ENCODE results near the gene NMNAT3. TPM values are rescaled to one million over a fixed set of nuclear protein-coding genes. Genes with fewer than 3 reads are reported as not detected.
A peak's percentile ranks its signal among the peaks of the same experiment; 100 is the strongest.

Gene NMNAT3
- total and polyA plus RNA-seq, 4 donors: 1.9 to 19.7 (median 2.9) TPM

DNA sequence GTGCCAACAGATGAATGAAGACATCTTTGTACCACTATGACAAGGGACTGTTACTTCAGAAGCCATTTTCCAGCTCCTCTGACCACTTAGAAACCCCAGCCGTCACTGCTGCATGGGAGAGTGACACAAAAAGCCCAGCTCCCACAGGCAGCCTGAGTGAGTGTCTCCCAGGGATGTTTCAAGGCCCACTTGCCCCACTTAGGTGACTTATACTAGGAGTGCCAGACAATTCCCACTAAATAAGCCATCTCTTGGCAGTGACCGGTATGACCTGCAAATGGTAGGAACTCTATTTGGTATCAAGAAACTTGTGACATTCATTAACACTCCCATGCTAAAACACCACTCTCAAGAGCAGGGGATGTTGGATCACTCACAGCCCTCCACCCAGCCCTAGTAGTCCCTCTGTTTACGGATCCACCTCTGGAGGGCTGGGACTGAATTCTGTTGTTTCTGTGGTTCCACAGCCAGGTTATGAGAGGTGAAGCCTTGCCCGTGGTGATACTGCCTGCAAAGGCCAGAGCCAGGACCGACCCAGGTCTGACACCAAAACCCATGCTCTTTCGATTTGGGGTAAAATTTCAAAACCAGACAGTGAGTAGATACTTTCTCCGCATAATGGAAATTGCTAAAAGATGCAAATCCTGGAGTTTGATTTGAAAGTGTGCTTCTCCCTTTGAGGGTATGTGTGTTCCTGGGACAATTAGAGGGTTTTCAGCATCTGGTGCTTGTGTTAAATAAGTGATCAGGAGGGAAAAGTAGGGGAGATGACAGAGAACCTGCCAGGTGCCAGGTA lies 152.7 kb downstream of the NMNAT3 start:
- peak; percentile 12 for DNase-seq (ENCODE audit: low spot score)
- H3K27ac ChIP-seq (ENCODE audit: low read depth in 1 of 2, low read length in 2 of 2): no peak overlapping the region

DNA sequence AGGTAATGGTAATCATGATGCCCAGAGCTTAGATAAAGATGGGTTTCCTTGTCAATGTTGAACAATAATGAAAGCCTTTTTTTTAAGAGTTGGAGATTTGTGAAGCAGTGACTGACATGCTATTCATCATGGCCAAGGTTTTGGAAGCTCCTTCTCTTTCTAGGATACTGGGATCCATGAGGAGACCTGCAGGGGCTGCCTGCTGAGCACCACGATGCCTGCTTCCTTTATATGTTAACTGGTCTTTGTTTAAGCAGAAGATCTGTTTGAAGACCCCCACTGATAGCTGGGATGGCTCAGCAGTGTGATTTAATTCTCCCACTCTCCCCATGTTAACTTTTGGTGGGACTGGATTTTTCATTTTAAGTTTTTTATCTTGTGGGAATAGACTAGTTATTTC lies 154.1 kb downstream of the NMNAT3 start:
- Histone ChIP-seq H3K36me3 (ENCODE audit: control insufficient read depth in 4 of 4, insufficient read depth in 3 of 4, low read depth in 1 of 4, low read length in 3 of 4) (peaks cover 0 to 2% (median 0%) of the 10 kb centered on the region in 4 donors), H3K27ac (ENCODE audit: low read depth in 1 of 2, low read length in 2 of 2) (no peak overlapping the region), H3K4me1 (ENCODE audit: control insufficient read depth in 4 of 4, insufficient read depth in 4 of 4, low read length in 3 of 4) (no peaks in the 10 kb centered on the region), H3K9ac (ENCODE audit: low read depth in 1 of 2, low read length in 2 of 2) (no peak overlapping the region), H3K9me3 (ENCODE audit: control insufficient read depth in 4 of 4, low read length in 3 of 4) (no peaks in the 10 kb centered on the region), H3K4me3 (ENCODE audit: low read depth in 1 of 3, low read length in 3 of 3) (no peak overlapping the region), H3K27me3 (ENCODE audit: control insufficient read depth in 4 of 4, insufficient read depth in 4 of 4, low read length in 3 of 4) (no peaks in the 10 kb centered on the region)
- WGBS: 83% methylated on average over 1 of the region's 1 CpG
- no peak for TF ChIP-seq SP1 (IDR thresholded peaks at IDR 0.05)
- no peak for TF ChIP-seq GABPA (IDR thresholded peaks at IDR 0.05 in 1 of 2, conservative IDR thresholded peaks at IDR 0.05 in 1 of 2)
- TF ChIP-seq FOXA1 (IDR thresholded peaks at IDR 0.05): no peak
- TF ChIP-seq, protein P1, sequence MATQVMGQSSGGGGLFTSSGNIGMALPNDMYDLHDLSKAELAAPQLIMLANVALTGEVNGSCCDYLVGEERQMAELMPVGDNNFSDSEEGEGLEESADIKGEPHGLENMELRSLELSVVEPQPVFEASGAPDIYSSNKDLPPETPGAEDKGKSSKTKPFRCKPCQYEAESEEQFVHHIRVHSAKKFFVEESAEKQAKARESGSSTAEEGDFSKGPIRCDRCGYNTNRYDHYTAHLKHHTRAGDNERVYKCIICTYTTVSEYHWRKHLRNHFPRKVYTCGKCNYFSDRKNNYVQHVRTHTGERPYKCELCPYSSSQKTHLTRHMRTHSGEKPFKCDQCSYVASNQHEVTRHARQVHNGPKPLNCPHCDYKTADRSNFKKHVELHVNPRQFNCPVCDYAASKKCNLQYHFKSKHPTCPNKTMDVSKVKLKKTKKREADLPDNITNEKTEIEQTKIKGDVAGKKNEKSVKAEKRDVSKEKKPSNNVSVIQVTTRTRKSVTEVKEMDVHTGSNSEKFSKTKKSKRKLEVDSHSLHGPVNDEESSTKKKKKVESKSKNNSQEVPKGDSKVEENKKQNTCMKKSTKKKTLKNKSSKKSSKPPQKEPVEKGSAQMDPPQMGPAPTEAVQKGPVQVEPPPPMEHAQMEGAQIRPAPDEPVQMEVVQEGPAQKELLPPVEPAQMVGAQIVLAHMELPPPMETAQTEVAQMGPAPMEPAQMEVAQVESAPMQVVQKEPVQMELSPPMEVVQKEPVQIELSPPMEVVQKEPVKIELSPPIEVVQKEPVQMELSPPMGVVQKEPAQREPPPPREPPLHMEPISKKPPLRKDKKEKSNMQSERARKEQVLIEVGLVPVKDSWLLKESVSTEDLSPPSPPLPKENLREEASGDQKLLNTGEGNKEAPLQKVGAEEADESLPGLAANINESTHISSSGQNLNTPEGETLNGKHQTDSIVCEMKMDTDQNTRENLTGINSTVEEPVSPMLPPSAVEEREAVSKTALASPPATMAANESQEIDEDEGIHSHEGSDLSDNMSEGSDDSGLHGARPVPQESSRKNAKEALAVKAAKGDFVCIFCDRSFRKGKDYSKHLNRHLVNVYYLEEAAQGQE (IDR thresholded peaks at IDR 0.05): no peak
- no peak for TF ChIP-seq FOXA2 (IDR thresholded peaks at IDR 0.05)
- no peak for TF ChIP-seq RXRA (IDR thresholded peaks at IDR 0.05)
- no peak for TF ChIP-seq JUND (IDR thresholded peaks at IDR 0.05)
- no peak for TF ChIP-seq RAD21 (IDR thresholded peaks at IDR 0.05)
- TF ChIP-seq, protein P2, sequence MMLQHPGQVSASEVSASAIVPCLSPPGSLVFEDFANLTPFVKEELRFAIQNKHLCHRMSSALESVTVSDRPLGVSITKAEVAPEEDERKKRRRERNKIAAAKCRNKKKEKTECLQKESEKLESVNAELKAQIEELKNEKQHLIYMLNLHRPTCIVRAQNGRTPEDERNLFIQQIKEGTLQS (IDR thresholded peaks at IDR 0.05): no peak
- TF ChIP-seq HNF4G (IDR thresholded peaks at IDR 0.05): no peak
- TF ChIP-seq, protein P3, sequence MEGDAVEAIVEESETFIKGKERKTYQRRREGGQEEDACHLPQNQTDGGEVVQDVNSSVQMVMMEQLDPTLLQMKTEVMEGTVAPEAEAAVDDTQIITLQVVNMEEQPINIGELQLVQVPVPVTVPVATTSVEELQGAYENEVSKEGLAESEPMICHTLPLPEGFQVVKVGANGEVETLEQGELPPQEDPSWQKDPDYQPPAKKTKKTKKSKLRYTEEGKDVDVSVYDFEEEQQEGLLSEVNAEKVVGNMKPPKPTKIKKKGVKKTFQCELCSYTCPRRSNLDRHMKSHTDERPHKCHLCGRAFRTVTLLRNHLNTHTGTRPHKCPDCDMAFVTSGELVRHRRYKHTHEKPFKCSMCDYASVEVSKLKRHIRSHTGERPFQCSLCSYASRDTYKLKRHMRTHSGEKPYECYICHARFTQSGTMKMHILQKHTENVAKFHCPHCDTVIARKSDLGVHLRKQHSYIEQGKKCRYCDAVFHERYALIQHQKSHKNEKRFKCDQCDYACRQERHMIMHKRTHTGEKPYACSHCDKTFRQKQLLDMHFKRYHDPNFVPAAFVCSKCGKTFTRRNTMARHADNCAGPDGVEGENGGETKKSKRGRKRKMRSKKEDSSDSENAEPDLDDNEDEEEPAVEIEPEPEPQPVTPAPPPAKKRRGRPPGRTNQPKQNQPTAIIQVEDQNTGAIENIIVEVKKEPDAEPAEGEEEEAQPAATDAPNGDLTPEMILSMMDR (IDR thresholded peaks at IDR 0.05; ENCODE audit: low read depth, low read length, missing input control): no peak
- no peak for TF ChIP-seq HNF4A (conservative IDR thresholded peaks at IDR 0.05)
- TF ChIP-seq, protein P4, sequence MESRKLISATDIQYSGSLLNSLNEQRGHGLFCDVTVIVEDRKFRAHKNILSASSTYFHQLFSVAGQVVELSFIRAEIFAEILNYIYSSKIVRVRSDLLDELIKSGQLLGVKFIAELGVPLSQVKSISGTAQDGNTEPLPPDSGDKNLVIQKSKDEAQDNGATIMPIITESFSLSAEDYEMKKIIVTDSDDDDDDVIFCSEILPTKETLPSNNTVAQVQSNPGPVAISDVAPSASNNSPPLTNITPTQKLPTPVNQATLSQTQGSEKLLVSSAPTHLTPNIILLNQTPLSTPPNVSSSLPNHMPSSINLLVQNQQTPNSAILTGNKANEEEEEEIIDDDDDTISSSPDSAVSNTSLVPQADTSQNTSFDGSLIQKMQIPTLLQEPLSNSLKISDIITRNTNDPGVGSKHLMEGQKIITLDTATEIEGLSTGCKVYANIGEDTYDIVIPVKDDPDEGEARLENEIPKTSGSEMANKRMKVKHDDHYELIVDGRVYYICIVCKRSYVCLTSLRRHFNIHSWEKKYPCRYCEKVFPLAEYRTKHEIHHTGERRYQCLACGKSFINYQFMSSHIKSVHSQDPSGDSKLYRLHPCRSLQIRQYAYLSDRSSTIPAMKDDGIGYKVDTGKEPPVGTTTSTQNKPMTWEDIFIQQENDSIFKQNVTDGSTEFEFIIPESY (IDR thresholded peaks at IDR 0.05): no peak
- no peak for TF ChIP-seq NR2F2 (IDR thresholded peaks at IDR 0.05)
- no peak for TF ChIP-seq YY1 (IDR thresholded peaks at IDR 0.05)
- TF ChIP-seq, protein P5, sequence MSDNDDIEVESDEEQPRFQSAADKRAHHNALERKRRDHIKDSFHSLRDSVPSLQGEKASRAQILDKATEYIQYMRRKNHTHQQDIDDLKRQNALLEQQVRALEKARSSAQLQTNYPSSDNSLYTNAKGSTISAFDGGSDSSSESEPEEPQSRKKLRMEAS (IDR thresholded peaks at IDR 0.05): no peak
- DNase-seq (ENCODE audit: low spot score): no peak

More for the DNA sequence above, 152.7 kb downstream of the NMNAT3 start:
- Histone ChIP-seq H3K4me3 (ENCODE audit: low read depth in 1 of 3, low read length in 3 of 3) (no peak overlapping the region), H3K27me3 (ENCODE audit: control insufficient read depth in 4 of 4, insufficient read depth in 4 of 4, low read length in 3 of 4) (no peaks in the 10 kb centered on the region), H3K36me3 (ENCODE audit: control insufficient read depth in 4 of 4, insufficient read depth in 3 of 4, low read depth in 1 of 4, low read length in 3 of 4) (peaks cover 0 to 2% (median 0%) of the 10 kb centered on the region in 4 donors), H3K9me3 (ENCODE audit: control insufficient read depth in 4 of 4, low read length in 3 of 4) (no peaks in the 10 kb centered on the region), H3K4me1 (ENCODE audit: control insufficient read depth in 4 of 4, insufficient read depth in 4 of 4, low read length in 3 of 4) (no peaks in the 10 kb centered on the region), H3K9ac (ENCODE audit: low read depth in 1 of 2, low read length in 2 of 2) (no peak overlapping the region)
- 92% methylated on average over 7 of the region's 7 CpGs for WGBS
- TF ChIP-seq, protein P5 (IDR thresholded peaks at IDR 0.05): no peak
- no peak for TF ChIP-seq TAF1 (conservative IDR thresholded peaks at IDR 0.05)
